CD4-positive, alpha-beta memory T cell (primary cell): ENCODE data around the gene IGSF9. TPM values are rescaled to one million over a fixed set of nuclear protein-coding genes. Genes with fewer than 3 reads are reported as not detected.

ENCODE experiments used
- CTCF ChIA-PET: fragments of 350-600 bp; sonication (Branson Sonifier 250); formaldehyde crosslinking; loops from one replicate; lab custom pipeline; 2021; ENCODE audit warnings: inconsistent platforms; ENCODE audit not compliant: partially characterized antibody; lab: Charles Lee
- POLR2A ChIA-PET: fragments of 350-600 bp; sonication (Branson Sonifier 250); formaldehyde crosslinking; loops from one replicate; lab custom pipeline; 2021; ENCODE audit not compliant: partially characterized antibody; lab: Charles Lee
- DNase-seq, 5 donors: peaks; one replicate each; pipeline versions ENCODE4 v3.0.0 to v3.0.0-alpha.2; 2020 to 2022; ENCODE audit warnings: mixed read lengths in 1 of 5
- H3K27ac ChIP-seq: one replicate; pipeline ENCODE4 v1.7.0; 2013; ENCODE audit warnings: low read depth, low read length
- H3K27me3 ChIP-seq: 2 replicates; pipeline ENCODE4 v1.7.0; 2013; ENCODE audit warnings: mild to moderate bottlenecking, low read length, moderate library complexity; ENCODE audit not compliant: insufficient read depth
- H3K36me3 ChIP-seq: 2 replicates; pipeline ENCODE4 v1.7.0; 2013; ENCODE audit warnings: mild to moderate bottlenecking, low read length, moderate library complexity; ENCODE audit not compliant: insufficient read depth
- H3K4me1 ChIP-seq: 2 replicates; pipeline ENCODE4 v1.7.0; 2013; ENCODE audit warnings: mild to moderate bottlenecking, low read length, moderate library complexity; ENCODE audit not compliant: insufficient read depth
- H3K4me3 ChIP-seq, 2 donors: one replicate each; pipeline ENCODE4 v1.7.0; 2013; ENCODE audit warnings: low read length in 2 of 2, mild to moderate bottlenecking in 1 of 2
- H3K9me3 ChIP-seq, 2 donors: one replicate each; pipeline ENCODE4 v1.7.0; 2013; ENCODE audit warnings: low read length in 2 of 2, control low read depth in 1 of 2; ENCODE audit not compliant: control insufficient read depth in 1 of 2
- H3K27ac Mint-ChIP-seq, 7 donors: one replicate each; pipeline ENCODE4 v1.8.0; 2020 to 2021; ENCODE audit warnings: mixed read lengths in 7 of 7, mild to moderate bottlenecking in 6 of 7, inconsistent platforms in 3 of 7, moderate library complexity in 3 of 7
- H3K27me3 Mint-ChIP-seq, 2 donors: one replicate each; pipeline ENCODE4 v1.8.0; 2020 to 2021; ENCODE audit warnings: mixed read lengths in 2 of 2
- H3K36me3 Mint-ChIP-seq, 2 donors: one replicate each; pipeline ENCODE4 v1.8.0; 2020 to 2021; ENCODE audit warnings: mixed read lengths in 2 of 2, inconsistent platforms in 1 of 2, mild to moderate bottlenecking in 1 of 2
- H3K4me1 Mint-ChIP-seq, 4 donors: one replicate each; pipeline ENCODE4 v1.8.0; 2020 to 2021; ENCODE audit warnings: mixed read lengths in 4 of 4, mild to moderate bottlenecking in 1 of 4
- H3K4me3 Mint-ChIP-seq, 8 donors: one replicate each; pipeline ENCODE4 v1.8.0; 2020 to 2021; ENCODE audit warnings: mixed read lengths in 8 of 8, mild to moderate bottlenecking in 7 of 8, moderate library complexity in 6 of 8, inconsistent platforms in 3 of 8
- H3K9me3 Mint-ChIP-seq, 8 donors: one replicate each; pipeline ENCODE4 v1.8.0; 2020 to 2021; ENCODE audit warnings: mixed read lengths in 8 of 8, mild to moderate bottlenecking in 5 of 8, inconsistent platforms in 3 of 8, moderate library complexity in 1 of 8
- intact Hi-C: fragments of 100-400 bp; cut with micrococcal nuclease; formaldehyde crosslinking; loops from one replicate; pipeline ENCODE4 v1.15.1; 2023
- polyA plus RNA-seq, 2 donors: library from polyadenylated mRNA; unstranded; fragments of 300-500 nt; fragmentation: Illumina TruSeq; gene quantifications; one replicate each; pipeline ENCODE4 v1.2.3, GENCODE V29; 2021
- total RNA-seq, 2 experiments: library from RNA; stranded (reverse); gene quantifications; one replicate each; pipeline ENCODE4 v1.2.3, GENCODE V29; 2021

Gene IGSF9
- total and polyA plus RNA-seq, 4 experiments from 2014 or later, result not detected

DNA sequence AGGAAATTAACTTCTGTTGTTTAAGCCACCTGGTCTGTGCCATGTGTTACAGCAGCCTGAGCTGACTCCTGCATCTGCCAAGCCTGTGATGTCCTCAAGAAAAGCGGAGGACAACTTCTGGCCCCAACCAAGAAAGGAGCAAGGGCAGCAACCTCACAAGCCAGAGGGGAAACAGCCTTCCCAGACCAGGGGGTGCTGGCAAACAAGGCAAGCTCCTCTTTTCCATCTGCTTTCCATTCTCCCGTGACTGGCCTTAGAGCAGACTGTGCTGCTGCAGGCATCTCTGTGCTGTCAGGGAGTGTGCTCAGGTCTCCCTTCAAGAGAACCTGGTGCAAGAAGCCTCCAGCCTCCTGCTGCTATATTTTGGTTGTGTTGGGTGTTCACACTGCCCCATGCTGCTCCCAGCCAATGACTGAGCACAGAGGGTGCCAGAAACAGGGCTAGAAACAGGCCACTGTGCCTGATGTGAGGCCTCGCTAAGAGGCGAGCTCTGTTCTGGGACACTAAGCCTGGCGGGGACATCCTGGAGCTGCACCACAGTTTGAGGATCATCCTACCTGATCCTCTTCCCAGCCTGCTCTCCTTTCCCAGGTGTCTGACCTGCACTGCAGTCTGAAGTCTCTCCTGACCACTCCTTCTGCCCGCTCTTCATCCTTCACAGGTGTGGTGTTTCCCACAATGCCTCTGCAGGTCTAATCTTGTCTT is 36.1 kb upstream of the IGSF9 start:
- Mint-ChIP-seq H3K27me3 (peaks cover 25 to 35% of the 10 kb centered on the region in 2 donors), H3K36me3 (no peaks in the 10 kb centered on the region), H3K27ac (no peak overlapping the region), H3K9me3 (no peaks in the 10 kb centered on the region), H3K4me1 (no peaks in the 10 kb centered on the region), H3K4me3 (no peak overlapping the region)
- H3K9me3 ChIP-seq, result no peaks in the 10 kb centered on the region
- no peaks in the 10 kb centered on the region for H3K36me3 ChIP-seq
- DNase-seq, result no peak
- no peaks in the 10 kb centered on the region for H3K4me1 ChIP-seq
- no peak overlapping the region for H3K4me3 ChIP-seq
- ChIA-PET POLR2A (no interaction called here), CTCF (no interaction called here)
- H3K27ac ChIP-seq, result no peak overlapping the region
- intact Hi-C loops, result no loop called here
- peaks cover 9% of the 10 kb centered on the region for H3K27me3 ChIP-seq

DNA sequence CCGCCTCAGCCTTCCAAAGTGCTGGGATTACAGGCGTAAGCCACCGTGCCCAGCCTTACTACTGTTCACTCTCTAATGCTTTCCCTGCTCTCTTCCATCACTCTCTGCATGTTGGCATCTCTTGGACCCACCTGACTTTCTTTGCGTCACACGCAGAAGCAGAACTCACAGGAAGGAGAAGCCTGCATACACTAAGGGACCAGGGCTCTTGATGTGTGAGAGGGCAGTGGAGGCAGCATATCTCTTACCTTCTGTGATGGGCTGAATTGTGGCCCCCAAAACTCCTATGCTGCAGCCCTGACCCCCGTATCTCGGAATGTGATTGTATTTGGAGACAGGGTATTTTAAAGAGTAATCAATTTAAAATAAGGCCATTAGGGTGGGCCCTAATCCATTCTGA is 35.4 kb upstream of the IGSF9 start:
- peaks cover 22 to 32% of the 10 kb centered on the region in 2 donors for H3K27me3 Mint-ChIP-seq
- no peaks in the 10 kb centered on the region for H3K9me3 Mint-ChIP-seq
- H3K27ac Mint-ChIP-seq, result no peak overlapping the region
- no peak overlapping the region for H3K4me3 Mint-ChIP-seq
- peaks cover 9% of the 10 kb centered on the region for H3K27me3 ChIP-seq
- no peak overlapping the region for H3K4me3 ChIP-seq
- H3K4me1 ChIP-seq, result no peaks in the 10 kb centered on the region
- ChIA-PET POLR2A (no interaction called here), CTCF (no interaction called here)
- H3K9me3 ChIP-seq, result no peaks in the 10 kb centered on the region
- no peaks in the 10 kb centered on the region for H3K36me3 Mint-ChIP-seq
- DNase-seq, result no peak
- no peak overlapping the region for H3K27ac ChIP-seq
- no peaks in the 10 kb centered on the region for H3K36me3 ChIP-seq
- no peaks in the 10 kb centered on the region for H3K4me1 Mint-ChIP-seq
- intact Hi-C loops, result no loop called here

GRCh38 chr1:159980076-159980475 is 34.7 kb upstream of the IGSF9 start:
- DNase-seq, result no peak
- Mint-ChIP-seq H3K27ac (no peak overlapping the region), H3K4me1 (no peaks in the 10 kb centered on the region), H3K36me3 (no peaks in the 10 kb centered on the region), H3K4me3 (no peak overlapping the region), H3K9me3 (no peaks in the 10 kb centered on the region), H3K27me3 (peaks cover 20 to 27% of the 10 kb centered on the region in 2 donors)
- H3K4me1 ChIP-seq, result no peaks in the 10 kb centered on the region
- H3K36me3 ChIP-seq, result no peaks in the 10 kb centered on the region
- ChIA-PET POLR2A (no interaction called here), CTCF (no interaction called here)
- intact Hi-C loops, result no loop called here
- H3K27me3 ChIP-seq, result peaks cover 5% of the 10 kb centered on the region
- no peak overlapping the region for H3K4me3 ChIP-seq
- H3K9me3 ChIP-seq, result no peaks in the 10 kb centered on the region
- H3K27ac ChIP-seq, result no peak overlapping the region

DNA sequence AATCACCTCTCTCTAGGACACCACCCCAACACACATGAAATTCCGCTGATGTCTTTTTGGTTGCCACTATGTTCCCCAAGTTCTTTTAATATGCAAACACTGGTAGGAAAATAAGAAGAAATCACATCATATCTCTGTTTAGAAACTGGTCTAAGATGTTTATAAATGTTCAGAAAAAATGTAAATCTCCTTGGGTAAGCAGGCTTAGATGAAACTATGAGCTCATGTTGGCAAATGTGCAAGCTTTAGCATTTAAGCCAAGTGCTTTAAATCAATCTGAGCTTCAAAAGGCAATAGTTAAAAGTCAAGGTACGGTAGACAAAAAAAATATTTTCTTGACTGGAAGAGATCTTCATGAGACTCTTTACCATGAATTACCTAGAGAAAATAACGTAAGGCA is 33.8 kb upstream of the IGSF9 start:
- H3K36me3 Mint-ChIP-seq, result no peaks in the 10 kb centered on the region
- no peak overlapping the region for H3K27ac Mint-ChIP-seq
- no peak overlapping the region for H3K27ac ChIP-seq
- H3K4me1 Mint-ChIP-seq, result no peaks in the 10 kb centered on the region
- CTCF ChIA-PET, result no interaction called here
- DNase-seq, result no peak
- POLR2A ChIA-PET, result no interaction called here
- no peaks in the 10 kb centered on the region for H3K4me1 ChIP-seq
- H3K9me3 Mint-ChIP-seq, result no peaks in the 10 kb centered on the region
- H3K36me3 ChIP-seq, result no peaks in the 10 kb centered on the region
- peaks cover 16 to 24% of the 10 kb centered on the region in 2 donors for H3K27me3 Mint-ChIP-seq
- H3K4me3 ChIP-seq, result no peak overlapping the region
- intact Hi-C loops, result no loop called here
- no peak overlapping the region for H3K4me3 Mint-ChIP-seq
- H3K27me3 ChIP-seq, result peaks cover 4% of the 10 kb centered on the region
- H3K9me3 ChIP-seq, result no peaks in the 10 kb centered on the region

- Histone ChIP-seq H3K4me3 (no peak overlapping the region), H3K4me1 (no peaks in the 10 kb centered on the region), H3K9me3 (no peaks in the 10 kb centered on the region), H3K27ac (no peak overlapping the region), H3K36me3 (no peaks in the 10 kb centered on the region), H3K27me3 (peaks cover 1% of the 10 kb centered on the region)
- POLR2A ChIA-PET, result no interaction called here
- H3K4me1 Mint-ChIP-seq, result no peaks in the 10 kb centered on the region
- H3K9me3 Mint-ChIP-seq, result no peaks in the 10 kb centered on the region
- no peak overlapping the region for H3K4me3 Mint-ChIP-seq
- H3K27me3 Mint-ChIP-seq, result peaks cover 16 to 22% of the 10 kb centered on the region in 2 donors
- CTCF ChIA-PET, result no interaction called here
- intact Hi-C loops, result no loop called here
- H3K27ac Mint-ChIP-seq, result no peak overlapping the region
- no peaks in the 10 kb centered on the region for H3K36me3 Mint-ChIP-seq
- no peak for DNase-seq
Observed at GRCh38 chr1:159978107-159978398, 32.6 kb upstream of the IGSF9 start.

DNA sequence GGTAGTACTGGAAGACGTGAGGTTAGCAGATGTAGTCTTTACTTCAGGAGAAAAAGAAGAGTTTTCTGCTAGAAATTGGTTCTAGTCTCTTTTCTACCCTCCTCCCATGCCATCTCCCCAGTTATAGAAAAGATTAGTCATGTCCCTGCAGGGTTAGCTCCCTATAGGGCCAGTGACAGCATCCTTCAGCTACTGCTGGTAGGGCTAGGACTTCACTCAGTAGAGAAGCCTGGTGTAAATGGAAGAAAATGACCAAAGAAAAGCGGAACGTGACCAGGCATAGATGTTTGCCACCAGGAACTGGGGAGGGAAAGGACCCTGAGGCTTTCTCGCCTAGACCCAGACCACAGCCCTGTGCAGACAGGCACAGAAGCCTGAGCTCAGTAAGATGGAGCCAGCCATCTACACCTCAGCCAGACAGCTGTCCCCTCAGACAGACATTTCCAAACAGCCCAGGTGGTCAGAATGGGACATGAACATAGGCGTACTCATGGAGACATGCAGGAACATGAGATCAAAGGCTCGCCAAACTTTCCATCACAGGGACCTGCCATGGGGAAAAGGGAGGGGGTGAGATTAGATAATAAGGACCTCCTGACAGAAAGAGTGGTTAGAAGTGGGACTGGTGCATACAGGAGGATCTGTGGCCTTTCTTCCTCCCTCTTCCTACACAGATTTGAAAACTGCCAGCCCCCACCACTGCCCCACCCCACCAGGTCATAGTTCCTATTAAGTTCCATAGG is 32.1 kb upstream of the IGSF9 start:
- no peak for DNase-seq
- Mint-ChIP-seq H3K27me3 (peaks cover 15 to 21% of the 10 kb centered on the region in 2 donors), H3K36me3 (no peaks in the 10 kb centered on the region), H3K4me3 (no peak overlapping the region), H3K27ac (no peak overlapping the region), H3K4me1 (no peaks in the 10 kb centered on the region), H3K9me3 (no peaks in the 10 kb centered on the region)
- no peaks in the 10 kb centered on the region for H3K36me3 ChIP-seq
- H3K27me3 ChIP-seq, result no peaks in the 10 kb centered on the region
- H3K4me1 ChIP-seq, result no peaks in the 10 kb centered on the region
- intact Hi-C loops, result no loop called here
- no peaks in the 10 kb centered on the region for H3K9me3 ChIP-seq
- ChIA-PET POLR2A (no interaction called here), CTCF (interaction anchor here (1.3 kb wide), 1 partner anchor 30 kb away, joined by 4 read pairs; no protein-coding TSS in a partner anchor)
- no peak overlapping the region for H3K27ac ChIP-seq
- no peak overlapping the region for H3K4me3 ChIP-seq

DNA sequence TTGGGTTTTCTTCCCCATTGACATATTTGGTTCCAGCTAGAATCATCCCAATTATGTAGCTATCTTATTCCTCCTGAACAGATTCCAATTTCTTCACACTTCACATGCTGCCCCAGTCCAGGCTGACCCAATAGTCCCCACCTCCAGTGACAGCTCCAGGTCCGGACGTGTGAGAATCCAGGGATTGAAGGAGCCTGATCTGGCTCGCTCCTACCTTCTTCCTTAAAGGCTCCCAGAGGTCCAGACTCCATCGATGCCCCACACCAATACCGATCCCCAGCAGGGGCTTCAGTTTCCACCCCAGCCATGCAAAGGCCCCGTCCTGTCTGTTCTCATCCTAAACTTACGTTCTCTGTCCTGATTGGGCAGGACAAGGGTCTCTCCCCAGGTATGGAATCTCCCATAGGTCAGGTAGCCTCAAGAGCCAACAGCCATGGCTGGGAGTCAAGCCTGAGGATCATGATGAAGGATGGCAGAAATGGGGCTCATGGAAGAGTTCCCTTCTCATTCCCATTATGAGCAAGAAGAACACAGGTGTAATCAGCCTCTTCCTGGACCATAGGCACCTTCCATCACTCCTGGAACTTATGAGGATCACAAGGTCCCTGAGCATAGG is 29.0 kb upstream of the IGSF9 start:
- no peak overlapping the region for H3K4me3 Mint-ChIP-seq
- H3K4me1 Mint-ChIP-seq, result no peaks in the 10 kb centered on the region
- ChIA-PET POLR2A (no interaction called here), CTCF (no interaction called here)
- H3K27ac Mint-ChIP-seq, result no peak overlapping the region
- H3K9me3 ChIP-seq, result no peaks in the 10 kb centered on the region
- no peaks in the 10 kb centered on the region for H3K9me3 Mint-ChIP-seq
- no peak overlapping the region for H3K27ac ChIP-seq
- intact Hi-C loops, result no loop called here
- DNase-seq, result no peak
- no peaks in the 10 kb centered on the region for H3K27me3 ChIP-seq
- H3K36me3 Mint-ChIP-seq, result no peaks in the 10 kb centered on the region
- H3K27me3 Mint-ChIP-seq, result peaks cover 12 to 17% of the 10 kb centered on the region in 2 donors
- no peaks in the 10 kb centered on the region for H3K36me3 ChIP-seq
- H3K4me1 ChIP-seq, result no peaks in the 10 kb centered on the region
- no peak overlapping the region for H3K4me3 ChIP-seq
